OCI-LY3 (cell line): ENCODE data around the gene OR12D2.

Experiments used
- EZH2phosphoT487 ChIP-seq: fragments of 200-600 bp; shearing (Covaris generic); IDR thresholded peaks from 2 replicates; pipeline ENCODE4 v1.6.1; 2018; ENCODE audit warnings: antibody characterized with exemption, mixed run types, low read depth
- TF ChIP-seq, protein P1 (sequence below): fragments of 200-600, 300-600 bp; sonication (generic); IDR thresholded peaks from 2 replicates; pipeline ENCODE4 v1.5.1; 2014; ENCODE audit warnings: antibody characterized with exemption, low read length, low read depth

GRCh38 chr6:29355603-29356002 lies 39.8 kb upstream of the OR12D2 start:
- TF ChIP-seq, protein P1, sequence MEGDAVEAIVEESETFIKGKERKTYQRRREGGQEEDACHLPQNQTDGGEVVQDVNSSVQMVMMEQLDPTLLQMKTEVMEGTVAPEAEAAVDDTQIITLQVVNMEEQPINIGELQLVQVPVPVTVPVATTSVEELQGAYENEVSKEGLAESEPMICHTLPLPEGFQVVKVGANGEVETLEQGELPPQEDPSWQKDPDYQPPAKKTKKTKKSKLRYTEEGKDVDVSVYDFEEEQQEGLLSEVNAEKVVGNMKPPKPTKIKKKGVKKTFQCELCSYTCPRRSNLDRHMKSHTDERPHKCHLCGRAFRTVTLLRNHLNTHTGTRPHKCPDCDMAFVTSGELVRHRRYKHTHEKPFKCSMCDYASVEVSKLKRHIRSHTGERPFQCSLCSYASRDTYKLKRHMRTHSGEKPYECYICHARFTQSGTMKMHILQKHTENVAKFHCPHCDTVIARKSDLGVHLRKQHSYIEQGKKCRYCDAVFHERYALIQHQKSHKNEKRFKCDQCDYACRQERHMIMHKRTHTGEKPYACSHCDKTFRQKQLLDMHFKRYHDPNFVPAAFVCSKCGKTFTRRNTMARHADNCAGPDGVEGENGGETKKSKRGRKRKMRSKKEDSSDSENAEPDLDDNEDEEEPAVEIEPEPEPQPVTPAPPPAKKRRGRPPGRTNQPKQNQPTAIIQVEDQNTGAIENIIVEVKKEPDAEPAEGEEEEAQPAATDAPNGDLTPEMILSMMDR, result no peak
- TF ChIP-seq EZH2phosphoT487, result no peak
